Stimulated activated CD4-positive, alpha-beta T cell treated with anti-CD3 and anti-CD28 coated beads, Interleukin-2, amount 100 ng/mL, for 48 hours (primary cell): ENCODE results near the gene AIM2.
A peak's percentile ranks its signal among the peaks of the same experiment; 100 is the strongest.
"Not testable (repeated sequence)": the region's sequence is repeated elsewhere in the genome, so short reads cannot be mapped to it uniquely, and the experiment has no call there.

Experiments
- DNase-seq, 2 donors: peaks; one replicate each; pipeline ENCODE4 v3.0.0-alpha.2; 2020

AIM2 gene, protein sequence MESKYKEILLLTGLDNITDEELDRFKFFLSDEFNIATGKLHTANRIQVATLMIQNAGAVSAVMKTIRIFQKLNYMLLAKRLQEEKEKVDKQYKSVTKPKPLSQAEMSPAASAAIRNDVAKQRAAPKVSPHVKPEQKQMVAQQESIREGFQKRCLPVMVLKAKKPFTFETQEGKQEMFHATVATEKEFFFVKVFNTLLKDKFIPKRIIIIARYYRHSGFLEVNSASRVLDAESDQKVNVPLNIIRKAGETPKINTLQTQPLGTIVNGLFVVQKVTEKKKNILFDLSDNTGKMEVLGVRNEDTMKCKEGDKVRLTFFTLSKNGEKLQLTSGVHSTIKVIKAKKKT

DNA sequence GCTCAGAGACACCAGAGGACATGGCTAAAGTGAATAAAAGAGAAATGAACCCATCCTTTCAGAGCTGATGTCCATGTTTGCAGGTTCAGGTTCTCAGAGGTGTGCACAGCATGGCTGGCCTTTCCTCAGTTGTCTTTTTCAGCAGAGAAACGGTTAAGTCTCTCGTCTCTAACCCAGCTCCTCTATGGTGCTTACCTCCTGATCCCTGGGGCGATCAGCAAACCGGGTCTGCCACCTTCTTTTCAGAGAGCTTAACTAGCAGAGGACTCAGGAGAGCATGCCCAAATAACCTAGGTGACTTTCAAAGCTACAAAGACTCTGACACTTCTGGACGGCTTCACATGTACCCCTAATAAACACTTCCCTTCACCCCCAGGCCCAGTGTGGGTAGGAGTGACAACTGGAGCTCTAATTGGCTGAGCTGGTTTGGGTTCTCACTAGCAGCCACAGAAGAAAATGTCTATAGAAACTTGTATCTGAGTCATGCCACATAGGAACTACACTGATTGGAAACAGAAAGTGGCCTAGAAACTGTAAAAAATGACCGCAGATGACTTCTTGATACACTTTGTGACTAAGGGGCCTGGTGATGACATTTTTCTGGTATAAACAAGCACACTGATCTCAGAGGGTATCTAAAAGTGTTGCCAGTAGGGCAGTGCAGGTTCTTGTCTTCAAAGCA lies at the start of gene AIM2:
AIM2 (minus strand) TSS at position 329 of the 682 bp plus-strand sequence. CDS start 3,267 bp downstream, outside the sequence.
- DNase-seq: peak; percentile 47 to 51

DNA sequence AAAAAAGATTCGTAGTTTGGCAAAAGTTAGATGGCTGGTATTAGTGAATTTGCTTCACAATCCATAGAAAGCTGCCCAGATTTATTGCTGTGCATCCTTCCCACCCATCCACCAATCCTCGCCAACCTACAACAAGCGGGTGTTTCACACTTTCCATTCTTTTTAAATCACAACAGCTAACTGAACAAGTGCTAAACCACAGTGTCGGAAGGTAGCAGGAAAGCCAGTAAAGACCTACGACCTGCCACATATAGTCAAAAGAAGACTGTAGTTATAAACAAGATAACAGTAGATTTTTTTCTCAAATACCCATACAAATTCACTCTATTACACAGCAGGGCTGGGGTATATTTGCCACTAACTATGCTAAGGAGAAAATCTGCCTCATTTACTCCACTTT lies 47.0 kb upstream of the AIM2 start:
- DNase-seq: no peak

DNA sequence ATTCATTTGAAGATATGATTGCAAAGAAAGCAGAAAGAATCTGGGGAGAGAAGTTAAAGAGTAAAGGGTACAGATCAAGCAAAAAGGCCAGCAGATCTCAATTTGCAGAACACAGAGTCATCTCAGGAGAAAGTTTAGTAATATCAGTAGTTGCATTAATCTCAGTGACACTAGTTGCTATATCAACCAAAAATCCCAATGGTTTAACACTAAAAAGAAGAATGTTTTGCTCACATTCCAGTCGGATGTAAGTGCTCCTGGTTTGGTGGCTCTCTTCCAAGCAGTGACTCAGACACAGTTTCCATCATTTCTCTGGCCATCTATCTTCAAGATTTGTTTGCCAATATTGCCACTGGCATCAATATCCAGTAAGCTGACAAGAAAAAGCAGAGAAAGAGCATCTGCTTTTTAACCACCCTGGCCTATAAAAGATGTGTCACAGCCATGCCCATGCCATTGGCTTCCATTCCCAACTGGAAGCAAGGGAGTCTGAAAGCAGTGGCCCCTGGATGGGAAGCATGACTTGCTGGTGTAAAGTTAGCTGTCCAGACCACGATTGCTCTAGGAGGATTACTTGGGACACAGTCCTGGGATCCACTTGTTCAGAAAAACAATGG lies 45.5 kb upstream of the AIM2 start:
- DNase-seq: no peak

DNA sequence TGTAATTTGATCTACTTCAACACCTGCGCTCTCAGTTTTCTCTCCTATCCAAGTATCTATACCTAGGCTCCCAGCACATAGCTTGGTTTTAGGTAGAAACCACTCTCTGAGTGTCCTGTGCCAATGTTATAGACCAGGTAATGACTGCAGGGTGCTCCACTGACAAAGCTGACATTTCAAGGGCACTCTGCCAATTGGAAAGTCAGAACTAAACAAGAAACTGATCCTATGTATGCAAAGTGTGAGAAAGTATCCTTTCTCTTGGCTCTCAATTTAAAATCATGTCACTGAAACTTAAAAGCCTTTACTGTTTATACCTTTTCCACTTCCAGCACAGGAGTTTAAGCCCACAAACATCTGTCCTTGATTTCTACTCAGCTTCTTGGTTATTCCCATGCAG lies 45.0 kb upstream of the AIM2 start:
- no peak for DNase-seq

DNA sequence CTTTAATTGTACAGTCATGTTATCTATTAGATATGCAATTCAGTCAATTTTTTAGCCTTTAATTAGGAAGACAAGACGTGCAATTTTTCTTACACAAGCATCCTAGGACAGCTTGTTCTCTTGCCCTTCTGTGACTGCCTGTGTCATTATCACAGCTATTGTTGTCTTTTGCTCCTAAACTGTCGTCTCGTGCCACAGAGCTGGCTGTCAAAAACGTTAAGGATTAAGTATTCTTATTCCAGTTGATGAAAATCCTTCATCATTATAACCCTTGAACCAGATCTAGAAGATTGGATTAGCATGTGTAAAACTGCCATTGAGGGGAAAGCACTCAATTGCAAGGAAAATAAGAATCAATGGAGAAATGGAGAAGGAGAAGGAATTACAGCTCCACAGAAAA lies 43.8 kb upstream of the AIM2 start:
- DNase-seq: no peak

DNA sequence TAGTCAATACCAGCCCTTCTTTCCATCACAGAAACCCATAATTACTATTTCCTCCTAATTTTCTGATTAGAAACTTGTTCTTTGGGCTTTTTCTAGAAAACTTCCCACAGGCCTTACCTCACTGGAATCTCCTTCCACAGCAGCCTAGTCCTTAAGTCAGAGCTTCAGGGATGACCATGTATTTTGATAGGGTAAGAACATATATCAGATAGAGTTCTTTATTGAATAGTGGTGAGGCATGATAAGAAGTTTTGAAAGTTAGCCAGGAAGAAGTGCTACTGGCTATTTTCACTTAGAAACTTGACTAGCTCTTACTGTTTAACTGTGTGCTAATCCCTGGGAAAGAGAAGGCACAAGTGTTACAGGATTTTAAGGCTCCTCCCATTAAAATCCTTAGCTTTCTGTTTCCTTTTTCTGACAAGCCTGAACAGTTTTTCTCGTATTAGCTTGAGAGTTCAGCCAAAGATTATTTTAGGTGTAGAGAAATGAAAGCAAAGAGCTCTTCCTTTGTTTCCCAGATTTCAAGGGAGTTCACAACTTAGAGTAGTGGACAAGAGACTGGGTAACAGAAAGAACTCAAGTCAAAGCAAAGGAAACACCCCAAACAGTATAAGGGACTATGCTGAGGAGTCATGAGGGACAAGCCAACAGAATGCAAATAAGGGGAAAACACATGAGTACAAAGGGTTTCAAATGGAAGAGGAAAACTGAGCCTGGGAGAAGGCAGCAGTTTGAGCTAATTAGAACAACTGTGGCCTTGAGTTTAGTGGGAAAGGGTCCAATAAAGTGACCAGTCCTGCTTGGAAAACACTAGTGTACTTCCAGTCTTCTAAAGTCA lies 37.2 kb upstream of the AIM2 start:
- no peak for DNase-seq

DNA sequence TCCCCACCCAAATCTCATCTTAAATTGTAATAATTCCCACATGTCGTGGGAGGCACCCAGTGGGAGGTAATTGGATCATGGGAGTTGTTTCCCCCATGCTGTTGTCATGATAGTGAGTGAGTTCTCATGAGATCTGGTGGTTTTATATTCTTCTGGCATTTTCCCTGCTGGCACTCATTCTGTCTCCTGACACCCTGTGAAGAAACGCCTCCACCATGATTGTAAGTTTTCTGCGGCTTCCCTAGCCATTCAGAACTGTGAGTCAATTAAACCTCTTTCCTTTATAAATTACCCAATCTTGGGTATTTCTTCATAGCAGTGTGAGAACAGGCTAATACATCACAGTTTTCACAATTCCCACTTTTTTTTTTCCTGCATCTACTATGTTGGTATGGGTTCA lies 26.5 kb upstream of the AIM2 start:
- not testable (repeated sequence) for DNase-seq

DNA sequence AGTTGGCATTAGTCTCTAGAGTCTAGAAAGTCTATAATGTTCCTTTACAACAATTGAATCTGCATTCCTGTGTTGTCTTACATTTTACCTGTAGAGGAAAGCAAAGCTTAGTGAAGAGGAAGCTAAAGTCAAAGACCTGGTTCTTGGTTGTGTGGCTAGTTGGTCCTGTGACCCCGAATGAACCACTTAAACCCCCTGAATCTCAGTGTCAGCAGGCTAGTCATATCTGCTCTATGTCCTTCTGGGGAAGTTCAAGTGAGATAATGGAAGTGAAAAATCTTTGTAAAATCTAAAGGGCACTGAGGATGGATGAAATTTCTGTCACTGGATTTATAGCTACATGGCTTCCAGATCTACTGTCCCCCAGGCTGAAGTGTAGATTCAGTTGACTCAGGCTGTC lies 24.0 kb upstream of the AIM2 start:
- DNase-seq: no peak

DNA sequence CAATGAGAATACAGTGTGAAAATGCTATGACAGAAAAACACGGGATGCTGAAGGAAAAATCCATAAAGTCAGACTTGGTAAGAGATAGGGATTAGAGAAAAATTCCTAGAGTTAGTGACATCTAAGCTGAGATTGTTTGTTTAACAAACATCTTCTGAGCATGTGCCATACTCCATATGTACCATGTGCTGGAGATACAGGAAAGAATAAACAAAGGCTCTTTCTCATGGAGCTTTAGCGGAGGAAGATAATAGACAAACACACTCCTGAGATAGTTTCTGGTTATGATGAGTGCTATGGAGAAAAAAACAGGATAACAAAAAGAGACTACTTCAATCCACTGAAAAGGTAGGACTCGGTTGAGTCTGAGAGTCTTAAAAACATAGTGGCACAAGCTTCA lies 22.0 kb upstream of the AIM2 start:
- no peak for DNase-seq

DNA sequence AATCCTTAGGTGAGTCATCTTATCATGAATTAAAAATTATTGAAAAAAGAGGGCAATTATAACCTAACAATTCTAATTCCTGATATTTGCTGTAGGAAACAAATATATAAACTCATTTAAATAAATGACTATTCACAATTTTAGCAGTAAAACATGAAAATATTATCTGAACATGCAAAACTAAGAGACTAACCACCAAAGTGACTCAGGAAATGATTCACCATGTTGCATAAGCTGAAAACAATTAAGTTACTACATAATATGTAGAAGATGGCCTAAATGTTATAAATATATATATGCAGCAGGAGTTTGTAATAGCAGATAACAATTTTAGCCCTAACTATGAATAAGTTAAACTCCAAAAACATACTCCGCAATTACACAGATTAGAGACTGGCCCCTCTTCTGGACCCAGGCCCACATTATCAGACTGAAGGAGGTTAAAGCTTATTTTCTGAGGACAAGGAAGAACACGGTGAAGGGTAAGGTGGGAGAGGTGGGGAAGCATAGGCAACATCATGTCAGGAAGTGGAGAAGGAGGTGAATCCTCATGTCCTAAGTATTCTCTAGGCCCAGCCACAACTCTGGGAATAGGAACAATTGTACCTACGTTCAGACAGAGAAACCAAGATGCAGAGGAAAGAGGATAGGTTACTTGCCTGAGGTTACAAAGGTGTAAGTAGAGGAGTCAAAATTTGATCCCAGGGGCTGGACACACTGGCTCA lies 15.6 kb upstream of the AIM2 start:
- no peak for DNase-seq

DNA sequence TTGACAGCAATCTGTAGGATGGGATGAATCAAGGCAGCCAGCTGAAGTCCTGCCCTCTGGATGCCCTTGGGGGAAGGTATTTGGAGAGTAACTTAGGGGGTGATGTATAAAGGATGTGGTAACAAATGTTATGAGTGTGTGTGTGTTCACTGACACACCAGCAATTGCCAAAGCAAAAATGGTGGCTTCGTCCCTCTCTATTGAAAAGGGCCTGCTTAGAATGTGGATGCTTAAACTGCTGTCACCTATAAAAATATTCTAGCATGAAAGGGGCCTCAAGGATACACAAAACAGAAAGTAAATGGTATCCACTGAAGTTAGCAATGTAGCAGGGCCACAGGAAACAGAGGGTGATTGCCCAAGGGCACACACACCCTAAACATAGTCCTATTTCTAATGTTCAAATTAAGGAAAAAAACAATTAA lies 15.1 kb upstream of the AIM2 start:
- DNase-seq: no peak

DNA sequence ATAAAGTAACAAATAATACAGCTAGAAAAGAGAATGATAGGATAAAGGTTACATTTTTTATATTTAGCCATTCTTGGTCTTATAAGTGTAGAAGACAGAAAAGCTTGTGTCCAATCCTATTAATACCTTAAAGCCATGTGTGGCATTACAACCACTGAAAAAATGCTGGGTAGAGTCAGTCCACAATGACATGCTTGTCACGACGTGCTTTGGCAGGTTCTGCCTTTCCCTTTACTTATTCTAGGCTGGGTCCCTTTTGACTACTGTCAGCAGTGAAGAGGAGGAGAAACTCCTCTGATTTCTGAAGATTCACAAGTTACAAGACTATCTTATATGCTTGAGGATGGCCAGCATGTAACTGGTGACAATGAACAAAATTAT lies 14.6 kb upstream of the AIM2 start:
- no peak for DNase-seq

DNA sequence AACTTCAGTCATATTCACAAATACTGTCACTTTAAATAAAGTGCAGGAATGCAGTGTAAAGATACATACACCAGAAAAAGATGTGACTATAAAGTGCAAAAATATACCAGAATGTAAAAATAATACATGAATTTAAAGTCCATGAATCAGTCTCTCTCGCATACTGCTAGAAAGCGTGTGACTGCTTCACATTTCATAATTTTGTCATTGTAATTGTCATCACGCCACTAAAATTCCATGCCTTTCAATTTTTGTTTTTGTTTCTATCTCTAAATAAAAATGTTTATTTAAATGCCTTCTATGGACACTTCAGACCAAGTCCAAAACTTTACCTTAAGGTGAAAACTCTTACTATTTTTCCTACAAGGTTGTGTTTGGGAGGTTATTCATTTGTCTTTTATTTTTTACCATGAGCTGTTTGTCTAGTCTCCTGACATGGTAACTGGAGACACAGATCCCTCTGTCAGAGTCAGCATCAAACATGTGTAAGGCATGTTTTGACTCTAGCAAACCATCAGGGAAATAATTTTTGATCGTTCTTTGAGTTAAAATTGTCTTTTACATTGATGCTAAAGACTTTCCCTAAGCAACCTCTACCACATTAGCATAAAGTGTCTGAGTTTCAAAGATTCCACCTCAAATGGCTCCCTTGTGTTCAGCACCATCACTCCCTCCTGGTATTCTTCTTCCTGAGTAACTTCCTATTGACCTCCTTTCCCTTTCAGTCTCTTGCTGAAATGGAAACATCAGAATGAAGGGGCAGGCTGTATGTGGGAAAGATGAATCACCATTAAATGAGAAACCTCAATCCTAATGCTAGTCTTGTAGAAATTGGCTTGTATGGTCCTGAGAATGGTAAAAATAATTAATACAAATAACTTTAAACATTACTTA lies 14.0 kb upstream of the AIM2 start:
- DNase-seq: no peak

DNA sequence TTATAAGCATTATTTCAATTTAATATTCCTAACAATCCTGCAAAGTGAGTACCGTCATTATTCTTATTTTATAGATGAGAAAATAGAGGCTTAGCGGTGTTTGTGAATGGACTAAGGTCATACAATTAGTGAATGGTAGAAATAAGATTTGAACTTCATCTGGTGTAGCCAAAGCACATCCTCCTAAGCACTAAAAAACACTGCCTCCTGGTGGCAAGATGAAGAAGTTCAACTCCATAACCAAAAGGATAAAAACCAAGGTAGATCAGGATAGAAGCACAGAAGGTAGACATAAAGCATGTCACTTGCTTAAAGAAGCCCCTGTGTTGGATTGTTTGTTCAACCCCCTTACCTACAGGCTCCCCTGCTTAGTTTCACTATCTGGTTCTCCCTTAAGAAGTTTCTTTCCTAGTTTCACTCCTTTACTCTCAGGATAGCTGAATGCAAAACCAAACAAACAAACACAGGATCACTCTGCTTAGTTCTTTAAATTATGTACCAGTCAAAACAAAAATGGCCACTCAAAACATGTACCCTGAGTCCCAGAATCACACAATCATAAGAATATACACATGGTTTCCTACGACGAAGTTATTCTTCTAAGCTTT lies 12.7 kb upstream of the AIM2 start:
- DNase-seq: no peak

DNA sequence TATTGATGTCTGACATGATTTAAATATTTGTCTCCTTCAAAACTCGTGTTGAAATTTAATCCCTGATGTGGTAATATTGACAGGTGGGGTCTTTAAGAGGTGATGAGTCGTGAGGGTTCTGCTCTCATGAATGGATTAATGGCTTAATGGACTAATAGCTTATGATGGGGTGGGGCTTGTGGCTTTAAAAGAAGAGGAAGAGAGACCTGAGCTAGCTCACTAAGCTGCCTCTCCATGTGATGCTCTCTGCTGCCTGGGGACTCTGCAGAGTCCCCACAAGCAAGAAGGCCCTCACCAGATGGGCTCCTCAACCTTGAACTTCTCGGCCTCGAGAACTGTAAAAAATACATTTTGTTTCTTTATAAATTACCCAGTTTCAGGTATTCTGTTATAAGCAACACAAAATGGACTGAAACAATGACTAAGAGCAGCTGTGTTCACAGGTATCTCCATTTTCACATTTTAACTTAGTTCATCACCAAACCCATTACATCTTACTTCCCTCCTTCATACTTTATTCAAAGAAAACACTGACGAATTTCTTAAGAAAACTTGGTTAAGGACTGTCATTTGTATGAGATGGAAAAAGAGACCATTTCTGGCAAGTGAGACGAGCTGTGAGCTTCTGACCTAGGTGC lies 12.1 kb upstream of the AIM2 start:
- DNase-seq: no peak

DNA sequence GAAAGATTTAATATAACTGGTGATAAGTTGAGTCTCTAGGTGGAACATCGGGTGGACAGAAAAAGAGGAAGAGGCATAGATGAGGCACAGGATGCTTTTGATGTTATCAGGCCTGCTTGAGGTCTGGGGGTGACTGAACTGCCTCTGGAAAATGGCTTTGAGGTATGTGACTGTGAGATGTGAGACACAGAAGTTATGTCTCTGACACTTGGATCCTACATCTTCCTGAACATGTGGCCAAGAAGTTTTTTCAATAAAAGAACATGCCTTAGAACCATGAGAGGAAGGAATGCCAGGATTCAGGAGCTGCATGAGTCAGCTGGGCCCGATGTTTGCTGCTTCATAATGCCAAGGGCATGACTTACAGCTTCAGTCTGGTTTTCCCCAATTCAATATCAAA lies 11.5 kb upstream of the AIM2 start:
- DNase-seq: no peak

DNA sequence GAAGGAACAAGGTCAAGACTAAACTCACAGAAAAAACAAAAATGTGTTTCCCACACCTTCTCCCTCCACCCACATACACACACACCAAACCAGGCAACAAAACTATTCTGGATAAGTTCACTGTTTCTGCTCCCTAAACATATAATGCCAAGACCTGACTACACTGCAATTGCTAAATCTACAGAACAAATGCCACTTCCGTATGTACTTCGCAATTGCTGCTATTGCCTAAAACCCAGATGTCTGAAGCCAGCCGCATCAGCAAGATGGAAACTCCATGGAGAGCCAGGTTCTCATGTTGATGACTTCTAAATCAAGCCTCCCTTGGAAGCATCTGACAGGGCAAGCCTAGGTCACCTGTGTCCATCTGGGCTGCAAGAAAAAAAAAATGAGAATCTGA lies 8.3 kb upstream of the AIM2 start:
- DNase-seq: no peak

DNA sequence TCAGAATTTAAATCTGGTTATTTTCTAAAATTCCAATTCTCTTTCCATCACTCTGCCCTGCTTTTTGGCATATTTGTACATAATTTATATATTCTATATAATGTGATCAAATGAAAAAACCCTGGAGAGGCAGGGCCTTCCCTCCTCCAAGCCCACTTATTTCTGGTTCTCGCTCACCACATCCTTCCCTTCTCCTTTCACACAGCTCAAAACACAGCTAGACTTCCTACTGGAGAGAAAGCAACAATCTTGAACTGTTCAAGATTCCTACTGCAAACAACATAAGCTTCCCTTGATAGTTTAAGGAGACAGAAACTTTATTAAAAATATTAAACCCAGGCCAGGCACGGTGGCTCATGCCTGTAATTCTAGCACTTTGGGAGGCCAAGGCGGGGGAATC lies 7.6 kb upstream of the AIM2 start:
- DNase-seq: no peak

DNA sequence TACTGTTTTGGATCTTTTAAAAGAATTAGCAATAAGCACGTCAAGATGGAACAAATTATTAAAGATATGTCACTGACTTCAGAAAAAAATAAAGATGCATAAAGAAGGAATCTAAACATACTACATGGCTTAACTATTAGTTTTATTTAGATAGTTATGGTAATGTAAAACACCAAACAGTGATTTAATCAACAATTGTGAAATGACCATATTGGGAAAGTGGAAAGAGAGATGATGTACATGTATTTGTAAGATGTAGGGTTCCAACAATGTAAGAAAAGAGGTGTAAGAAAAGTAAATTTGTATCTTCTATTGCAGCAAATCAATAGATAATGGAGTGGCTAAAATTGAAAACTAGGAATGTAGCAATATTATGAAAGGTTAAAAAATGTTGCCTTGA lies 6.4 kb upstream of the AIM2 start:
- DNase-seq: no peak

DNA sequence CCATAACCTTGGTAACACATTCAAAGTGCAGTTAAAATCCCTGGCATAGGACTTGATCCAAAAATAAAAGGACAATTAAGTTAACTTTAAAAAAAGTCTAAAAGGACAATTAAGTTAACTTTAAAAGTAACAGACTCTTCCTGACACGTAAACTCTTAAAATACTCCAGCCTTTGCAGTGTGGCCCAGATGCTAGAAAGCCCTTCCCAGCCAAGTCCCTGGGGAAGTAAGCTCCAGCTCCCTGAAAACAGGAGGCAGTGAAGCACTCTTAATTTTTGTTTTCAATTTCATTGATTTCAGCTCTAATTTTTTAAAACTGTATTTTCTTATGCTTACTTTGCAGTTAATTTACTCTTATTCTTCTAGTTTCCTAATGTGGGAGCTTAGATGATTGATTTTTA lies 5.1 kb upstream of the AIM2 start:
- no peak for DNase-seq

DNA sequence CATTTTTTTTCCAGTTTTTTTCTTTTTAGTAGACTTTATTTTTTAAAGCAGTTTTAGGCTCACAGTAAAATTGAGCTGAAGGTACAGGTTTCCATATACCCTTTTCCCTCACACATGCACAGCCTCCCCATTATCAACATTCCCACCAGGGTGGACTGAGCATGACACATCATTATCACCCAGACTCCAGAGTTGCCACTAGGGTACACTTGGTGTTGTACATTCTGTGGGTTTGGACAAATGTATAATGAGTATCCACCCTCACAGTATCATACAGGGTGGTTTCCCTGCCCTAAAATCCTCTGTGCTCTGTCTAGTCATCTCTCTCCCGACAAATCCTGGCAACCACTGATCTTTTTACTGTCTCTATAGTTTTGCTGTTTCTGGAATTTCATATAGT lies 3.0 kb upstream of the AIM2 start:
- no peak for DNase-seq
